ENCODE measurements around the gene SRSF9. TPM values are rescaled to one million over a fixed set of nuclear protein-coding genes. Genes with fewer than 3 reads are reported as not detected.

The SRSF9 gene
- total and polyA plus RNA-seq, 11 donors, result 14.8 to 67.1 (median 33.7) TPM

- H3K4me3 ChIP-seq, result peak overlapping the region; percentile 74 to 100 (median 92)
- H3K27me3 ChIP-seq, result no peaks in the 10 kb centered on the region
- H3K27ac ChIP-seq, result peak overlapping the region in 11 of 12 donors; percentile 24 to 97 (median 91)
- peak in 1 of 4 donors; percentile 2 for ATAC-seq
- 25 to 32% (median 29%) methylated on average over 12 to 17 of the region's 17 CpGs for WGBS, 4 donors
- H3K36me3 ChIP-seq, result peaks cover 0 to 34% (median 27%) of the 10 kb centered on the region in 9 donors
- H3K4me1 ChIP-seq, result peaks cover 0 to 32% (median 19%) of the 10 kb centered on the region in 12 donors
- intact Hi-C loops (cut with DNase I), result loop anchor here in 3 of 10 donors (2.0 to 5.0 kb wide), 4 partner anchors 24 to 48 kb away; partner anchors contain the start of genes GATC (in 1 of the 3), RNF10 (in 1 of the 3) and TRIAP1 (in 1 of the 3)
- peak in 1 of 5 donors; percentile 10 for DNase-seq
- no peaks in the 10 kb centered on the region for H3K9me3 ChIP-seq
- TF ChIP-seq POLR2A (IDR thresholded peaks at IDR 0.05), result no peak
- no peak for TF ChIP-seq CTCF (IDR thresholded peaks at IDR 0.05)
Observed at GRCh38 chr12:120495186-120495730, 25.7 kb upstream of the SRSF9 start.

GRCh38 chr12:120490833-120491512 is 21.4 kb upstream of the SRSF9 start:
- no peaks in the 10 kb centered on the region for H3K27me3 ChIP-seq
- WGBS, 4 donors, result 75 to 89% (median 78%) methylated on average over 2 of the region's 2 CpGs
- H3K36me3 ChIP-seq, result peaks cover 0 to 6% (median 0%) of the 10 kb centered on the region in 9 donors
- H3K27ac ChIP-seq, result peak overlapping the region in 2 of 12 donors; percentile 20 to 22
- intact Hi-C loops (cut with DNase I), result no loop called here
- ATAC-seq (peak in 2 of 4 donors; percentile 15 to 25), DNase-seq (peak in 2 of 5 donors; percentile 28 to 39)
- TF ChIP-seq POLR2A (IDR thresholded peaks at IDR 0.05), result no peak
- no peak for TF ChIP-seq CTCF (IDR thresholded peaks at IDR 0.05)
- H3K4me3 ChIP-seq, result no peak overlapping the region
- H3K4me1 ChIP-seq, result peaks cover 0 to 12% (median 5%) of the 10 kb centered on the region in 12 donors
- no peaks in the 10 kb centered on the region for H3K9me3 ChIP-seq

DNA sequence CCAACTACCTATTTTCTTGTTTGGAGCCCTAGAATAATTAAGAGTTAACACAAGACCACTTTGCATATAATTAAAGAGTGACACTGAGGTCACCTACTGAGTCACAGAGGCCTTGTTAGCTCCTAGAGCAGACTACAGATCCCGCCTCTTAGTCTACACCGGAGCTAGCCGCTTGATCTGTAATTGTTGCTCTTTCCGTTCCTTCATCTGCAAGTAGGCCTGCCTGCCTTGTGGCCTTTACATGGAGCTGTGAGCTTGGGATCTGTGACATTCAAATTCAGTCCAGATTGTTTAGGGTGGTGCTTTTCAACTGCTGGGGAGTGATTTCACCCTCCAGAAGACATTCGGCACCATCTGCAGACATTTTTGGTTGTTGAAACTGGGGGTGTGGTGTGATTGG is 20.8 kb upstream of the SRSF9 start:
- Histone ChIP-seq H3K4me1 (peaks cover 0 to 11% (median 4%) of the 10 kb centered on the region in 12 donors), H3K4me3 (no peak overlapping the region), H3K27me3 (no peaks in the 10 kb centered on the region), H3K9me3 (no peaks in the 10 kb centered on the region), H3K36me3 (peaks cover 0 to 6% (median 0%) of the 10 kb centered on the region in 9 donors), H3K27ac (no peak overlapping the region)
- WGBS, 4 donors, result 96 to 99% (median 97%) methylated on average over 5 of the region's 5 CpGs
- ATAC-seq, result no peak
- DNase-seq, result no peak
- intact Hi-C loops (cut with DNase I), result no loop called here
- TF ChIP-seq CTCF (IDR thresholded peaks at IDR 0.05), result no peak
- no peak for TF ChIP-seq POLR2A (IDR thresholded peaks at IDR 0.05)

- Histone ChIP-seq H3K27ac (no peak overlapping the region), H3K36me3 (peaks cover 0 to 6% (median 0%) of the 10 kb centered on the region in 9 donors), H3K4me1 (peaks cover 0 to 6% (median 0%) of the 10 kb centered on the region in 12 donors), H3K4me3 (no peak overlapping the region), H3K27me3 (no peaks in the 10 kb centered on the region), H3K9me3 (no peaks in the 10 kb centered on the region)
- intact Hi-C loops (cut with DNase I), result no loop called here
- ATAC-seq, result no peak
- TF ChIP-seq POLR2A (IDR thresholded peaks at IDR 0.05) (no peak), CTCF (IDR thresholded peaks at IDR 0.05) (no peak)
- no peak for DNase-seq
- WGBS, 4 donors, result 86 to 94% (median 92%) methylated on average over 4 of the region's 4 CpGs
Observed at GRCh38 chr12:120489018-120489417, 19.5 kb upstream of the SRSF9 start.

All from heart left ventricle (tissue), 16 donors.